AG04449 (cell line): ENCODE data around the gene RPA3.

Experiments used
- CTCF ChIA-PET: fragments of 350-600 bp; formaldehyde crosslinking; extraction: SDS; loops from one replicate; lab custom pipeline; 2021; ENCODE audit warnings: antibody characterized with exemption; lab: Yijun Ruan, JAX
- POLR2A ChIA-PET: fragments of 400-600, 350-600 bp; formaldehyde crosslinking; extraction: SDS; loops from one replicate; lab custom pipeline; 2020; ENCODE audit warnings: antibody characterized with exemption, inconsistent platforms; lab: Yijun Ruan, JAX
- DNase-seq: peaks from one replicate; pipeline ENCODE4 v3.0.0-alpha.2; 2010; ENCODE audit warnings: low read depth, low spot score
- H3K4me3 ChIP-seq: 2 replicates; pipeline ENCODE4 v1.5.1; 2011; ENCODE audit warnings: low read depth, mild to moderate bottlenecking, control low read depth, low read length
- CTCF ChIP-seq: IDR thresholded peaks from one replicate; pipeline ENCODE4 v1.5.1; 2011; ENCODE audit warnings: mild to moderate bottlenecking, moderate library complexity, low read length, control low read depth, inconsistent platforms; ENCODE audit not compliant: insufficient read depth; ENCODE audit errors: missing control alignments

The RPA3 gene

GRCh38 chr7:7628476-7628875 lies 89.9 kb downstream of the RPA3 start:
- ChIA-PET CTCF (interaction anchor here (1.0 kb wide), 1 partner anchor 667 kb away, joined by 3 read pairs; no protein-coding TSS in a partner anchor), POLR2A (no interaction called here)
- no peak for TF ChIP-seq CTCF
- no peak overlapping the region for H3K4me3 ChIP-seq
- no peak for DNase-seq

- no peak overlapping the region for H3K4me3 ChIP-seq
- no peak for DNase-seq
- TF ChIP-seq CTCF, result no peak
- CTCF ChIA-PET, result no interaction called here
- POLR2A ChIA-PET, result no interaction called here
These were observed 97.7 kb downstream of the RPA3 start for GRCh38 chr7:7620644-7621210.

- CTCF ChIA-PET, result no interaction called here
- TF ChIP-seq CTCF, result no peak
These were observed 98.2 kb downstream of the RPA3 start for GRCh38 chr7:7620236-7620635.

GRCh38 chr7:7618410-7618809 lies 100.0 kb downstream of the RPA3 start:
- ChIA-PET CTCF (no interaction called here), POLR2A (no interaction called here)
- DNase-seq, result no peak
- H3K4me3 ChIP-seq, result no peak overlapping the region
- no peak for TF ChIP-seq CTCF

More at GRCh38 chr7:7620236-7620635, 98.2 kb downstream of the RPA3 start:
- no peak overlapping the region for H3K4me3 ChIP-seq
- POLR2A ChIA-PET, result no interaction called here
- DNase-seq, result no peak

- H3K4me3 ChIP-seq, result no peak overlapping the region
- POLR2A ChIA-PET, result no interaction called here
- no peak for DNase-seq
- TF ChIP-seq CTCF, result no peak
- CTCF ChIA-PET, result no interaction called here
These were observed 100.9 kb downstream of the RPA3 start for GRCh38 chr7:7617550-7617949.

GRCh38 chr7:7614018-7614741 lies 104.2 kb downstream of the RPA3 start:
- no peak overlapping the region for H3K4me3 ChIP-seq
- ChIA-PET POLR2A (no interaction called here), CTCF (no interaction called here)
- TF ChIP-seq CTCF, result no peak
- no peak for DNase-seq
